Measurements from ENCODE around the gene FCMR. TPM values are rescaled to one million over a fixed set of nuclear protein-coding genes. Genes with fewer than 3 reads are reported as not detected.

The FCMR gene, protein sequence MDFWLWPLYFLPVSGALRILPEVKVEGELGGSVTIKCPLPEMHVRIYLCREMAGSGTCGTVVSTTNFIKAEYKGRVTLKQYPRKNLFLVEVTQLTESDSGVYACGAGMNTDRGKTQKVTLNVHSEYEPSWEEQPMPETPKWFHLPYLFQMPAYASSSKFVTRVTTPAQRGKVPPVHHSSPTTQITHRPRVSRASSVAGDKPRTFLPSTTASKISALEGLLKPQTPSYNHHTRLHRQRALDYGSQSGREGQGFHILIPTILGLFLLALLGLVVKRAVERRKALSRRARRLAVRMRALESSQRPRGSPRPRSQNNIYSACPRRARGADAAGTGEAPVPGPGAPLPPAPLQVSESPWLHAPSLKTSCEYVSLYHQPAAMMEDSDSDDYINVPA
- polyA plus RNA-seq (ENCODE audit: insufficient read length), result 1.5 TPM

DNA sequence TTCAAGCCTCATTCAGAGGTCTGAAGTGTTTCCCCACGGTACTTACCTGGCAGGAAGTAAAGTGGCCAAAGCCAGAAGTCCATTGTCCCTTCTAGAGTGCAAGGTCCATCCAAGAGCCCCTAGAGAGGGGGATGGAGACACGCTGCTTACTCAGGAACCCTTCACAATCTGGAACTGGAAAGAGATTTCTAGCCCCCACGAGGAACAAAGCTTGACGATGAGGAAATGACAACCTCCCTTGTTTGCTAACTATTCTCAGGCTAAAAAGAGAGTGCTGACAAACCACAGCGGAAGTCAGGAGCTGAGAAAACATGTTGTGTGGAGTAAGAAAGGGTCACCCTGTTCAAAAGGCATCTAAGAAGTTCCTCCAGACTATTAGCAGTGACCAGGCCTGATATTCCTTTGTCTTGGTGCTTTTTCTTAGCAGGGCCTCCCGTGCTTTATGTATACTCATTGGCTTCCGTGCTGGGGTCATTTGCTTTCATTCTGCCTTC, at the start of gene FCMR:
TSS of gene FCMR (minus strand) at position 170 of the 494 bp plus-strand sequence. CDS start at position 83, 87 bp downstream.
- peak; percentile 33 for DNase-seq

DNA sequence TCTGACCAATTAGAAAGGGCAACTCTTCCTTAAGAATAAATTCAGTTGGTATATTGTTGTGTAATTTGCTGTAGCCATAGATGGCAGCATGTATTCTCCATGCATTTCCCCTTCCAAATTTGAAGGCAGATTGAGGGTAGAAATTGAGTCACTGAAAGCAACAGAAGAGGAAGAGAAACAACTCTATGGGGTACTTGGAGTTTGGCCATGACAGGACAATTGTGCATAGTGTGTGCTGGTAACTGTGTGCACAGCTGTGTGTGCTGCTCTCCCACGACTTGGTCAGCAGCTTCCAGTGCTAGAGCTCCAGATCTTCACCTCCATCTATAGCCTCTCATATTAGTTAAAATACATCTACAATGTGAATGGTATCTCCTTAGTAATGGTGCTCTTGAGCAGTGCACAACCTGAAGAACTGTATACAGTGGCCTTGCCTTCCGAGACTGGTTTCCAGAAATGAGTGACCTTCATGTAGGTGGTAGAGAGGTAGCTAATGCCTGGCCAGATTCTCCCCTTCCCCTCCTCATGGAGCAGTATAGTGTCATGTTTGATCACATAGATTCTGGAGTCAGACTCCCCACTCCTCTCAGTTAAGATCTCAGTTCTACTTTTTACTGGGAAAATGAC, 49.4 kb upstream of the FCMR start:
- no peak for DNase-seq

DNA sequence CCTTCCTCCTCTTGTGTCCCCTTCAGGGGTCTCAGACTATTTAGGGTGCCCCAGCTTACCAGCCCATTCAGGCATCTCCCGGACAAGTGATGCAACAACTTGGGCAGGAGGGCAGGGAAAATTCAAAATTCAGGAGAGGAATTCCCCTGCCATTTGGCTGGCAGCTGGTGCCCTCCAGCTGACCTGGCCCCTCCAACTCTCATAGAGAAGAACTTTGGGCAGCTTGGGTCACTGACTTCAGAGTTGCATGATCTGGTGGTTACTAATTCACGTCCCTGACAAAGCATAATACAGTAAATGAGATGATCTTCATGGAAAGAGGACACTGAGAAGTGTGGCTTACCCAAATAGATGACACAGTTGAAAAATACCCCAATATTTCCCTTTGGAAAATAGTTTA, 48.7 kb upstream of the FCMR start, which contains the start of gene FCAMR:
TSS of gene FCAMR (minus strand) at position 15 of the 400 bp plus-strand sequence. CDS start 335 bp downstream, outside the sequence.
- no peak for DNase-seq

DNA sequence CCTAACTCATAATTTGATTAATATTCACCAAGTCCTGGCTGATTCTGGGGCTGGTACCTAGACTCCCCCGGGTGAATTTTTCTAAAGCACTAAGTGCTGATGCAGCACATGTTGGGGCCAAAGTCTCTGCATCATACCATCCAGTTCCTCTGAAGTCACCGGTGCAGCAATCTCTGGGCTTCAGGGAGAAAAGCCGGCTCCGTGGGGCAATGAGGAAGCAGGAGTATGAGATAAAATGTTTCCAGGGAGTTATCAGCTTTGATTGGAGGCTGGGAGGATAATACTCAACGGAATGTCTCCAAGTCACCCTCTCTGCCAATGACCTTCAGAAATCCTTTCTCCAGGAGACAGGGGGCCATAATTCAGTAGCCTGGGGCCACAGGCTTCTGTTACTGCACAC, 47.3 kb upstream of the FCMR start:
- DNase-seq, result no peak

DNA sequence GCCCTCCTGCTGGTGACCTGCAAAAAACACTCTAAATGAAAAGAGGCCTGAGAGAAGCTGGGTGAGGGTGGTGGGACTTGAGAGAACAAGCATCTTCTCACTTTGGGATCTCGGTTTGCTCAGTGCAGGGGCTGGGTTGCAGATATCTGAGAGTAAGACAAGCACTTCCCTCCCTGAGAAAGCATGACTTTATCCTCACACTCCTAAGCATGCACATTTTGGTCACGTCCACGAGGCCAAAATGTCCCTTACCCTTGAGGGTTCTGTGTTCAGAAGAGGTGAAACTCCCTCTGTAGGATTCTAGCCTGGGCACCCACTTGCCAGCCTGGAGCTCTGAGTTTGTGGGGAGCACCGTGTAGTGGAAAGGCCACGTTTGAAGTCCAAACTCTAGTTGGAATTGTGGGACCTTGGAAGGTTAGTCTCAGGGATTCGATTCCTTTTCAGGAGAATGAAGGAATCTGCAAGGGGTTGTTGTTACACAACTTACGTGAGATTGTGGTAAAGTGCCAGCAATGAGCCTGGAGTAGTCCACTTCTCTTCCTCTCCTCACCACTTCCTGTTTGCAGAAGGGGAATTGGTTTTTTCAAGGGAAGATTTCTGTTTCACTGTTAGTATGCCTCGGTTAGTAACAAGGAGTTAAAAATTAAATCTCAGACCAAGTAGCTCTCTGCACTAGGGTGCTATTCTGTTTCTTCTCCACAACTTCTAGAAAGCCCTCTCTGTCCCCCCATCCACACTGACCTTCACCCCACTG, 45.5 kb upstream of the FCMR start:
- DNase-seq, result no peak

DNA sequence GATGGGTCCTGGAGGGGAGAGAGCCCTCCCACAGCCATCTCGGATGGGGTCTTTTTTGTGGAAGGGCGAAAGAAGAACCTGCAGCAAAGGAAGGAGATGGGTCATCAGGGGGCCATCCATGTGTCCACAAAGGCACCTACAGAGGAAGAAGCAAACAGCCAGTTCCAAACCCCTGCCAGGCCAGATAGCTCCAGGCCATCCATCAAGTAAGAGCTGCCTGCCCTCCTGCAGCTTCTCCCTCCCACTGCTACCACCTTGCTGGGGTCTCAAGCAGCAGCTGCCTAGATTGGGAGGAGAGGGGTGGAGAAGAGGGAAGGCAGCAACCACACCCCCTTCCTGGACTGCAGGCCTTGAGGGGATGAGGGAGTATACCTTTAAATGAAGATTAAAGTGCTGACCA, 44.0 kb upstream of the FCMR start:
- no peak for DNase-seq

DNA sequence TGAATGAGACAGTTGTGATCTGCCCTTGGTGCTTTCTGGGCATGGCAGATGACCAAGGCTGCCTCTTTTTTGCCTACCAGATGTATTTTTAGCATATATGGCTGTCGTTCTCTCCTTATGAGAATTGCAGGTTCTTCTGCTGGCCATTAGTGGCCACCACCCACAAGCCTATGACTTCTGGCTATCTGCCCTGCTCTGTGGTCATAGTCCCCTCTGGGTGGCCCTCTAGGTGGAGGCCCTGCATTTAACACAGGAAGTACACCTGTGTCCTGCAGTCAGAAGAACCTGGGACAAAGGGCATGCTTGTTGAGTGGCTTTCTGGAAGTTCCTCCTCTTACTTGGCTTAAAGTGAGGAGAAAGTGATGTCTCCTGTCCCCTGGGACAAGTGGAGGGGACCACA, 42.0 kb upstream of the FCMR start:
- DNase-seq, result no peak

DNA sequence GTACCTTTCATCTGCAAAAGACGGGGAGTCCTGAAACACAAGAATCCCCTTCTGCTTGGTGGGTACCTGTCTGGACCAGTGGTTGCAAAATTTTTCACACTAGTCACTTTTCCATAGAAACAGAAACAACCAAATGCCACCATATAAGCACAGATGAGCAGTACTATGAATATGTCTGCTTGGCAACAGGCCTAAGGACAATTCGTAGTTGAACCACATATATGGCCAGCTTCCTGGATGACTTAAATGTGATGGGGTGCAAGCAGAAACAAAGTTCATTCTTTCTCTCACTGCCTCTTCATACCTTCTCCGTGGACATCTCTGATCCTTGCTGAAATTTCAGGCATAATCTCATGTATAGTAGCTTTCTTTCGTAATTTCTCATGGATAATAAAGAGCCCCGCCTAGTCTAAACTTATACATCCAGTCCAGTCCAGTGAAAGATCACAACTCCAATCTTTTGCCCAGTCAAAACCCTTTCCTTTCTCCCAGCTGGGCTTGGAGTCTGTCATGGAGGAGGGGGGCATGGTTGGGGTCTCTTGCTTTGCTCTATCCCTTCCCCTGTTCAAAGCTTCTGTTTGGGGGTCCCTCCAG, 41.5 kb upstream of the FCMR start:
- no peak for DNase-seq

DNA sequence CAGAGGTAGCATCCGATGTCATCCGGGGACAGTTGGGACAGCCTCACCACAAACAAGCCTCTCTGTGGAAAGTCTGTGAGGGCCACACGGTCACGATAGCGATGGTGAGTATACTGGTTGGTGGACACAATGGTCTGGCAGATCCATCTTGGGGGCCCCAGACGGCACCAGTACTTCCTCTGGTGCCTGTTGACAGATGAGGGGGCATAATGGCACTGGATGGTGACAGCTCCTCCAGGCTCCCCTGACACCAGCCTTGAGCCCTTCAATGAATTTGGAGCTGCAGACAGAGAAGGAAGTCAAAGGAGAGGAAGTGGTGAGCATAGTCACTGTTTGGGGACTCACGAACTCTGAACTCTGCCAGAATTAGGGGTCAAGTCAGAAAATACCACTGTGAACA, 40.5 kb upstream of the FCMR start:
- DNase-seq, result no peak

DNA sequence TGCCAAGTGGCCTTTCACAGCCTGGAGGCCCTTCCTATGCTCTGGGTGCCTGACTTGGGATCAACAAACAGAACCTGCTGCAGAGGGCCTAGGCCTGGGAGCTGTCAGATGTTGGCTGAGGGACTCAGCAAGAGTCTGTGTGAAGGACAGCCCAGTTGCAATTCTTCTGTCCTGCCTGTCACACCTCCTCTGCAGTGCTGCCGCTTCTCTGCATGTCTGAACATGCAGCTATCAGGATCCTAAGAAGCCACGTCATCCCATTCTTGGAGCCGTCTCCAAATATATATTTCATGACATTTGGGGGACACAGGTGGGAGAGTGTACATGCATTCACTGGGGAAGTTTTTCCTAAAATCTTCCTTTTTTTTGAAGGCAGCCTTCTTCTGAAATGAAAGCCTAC, 39.9 kb upstream of the FCMR start:
- no peak for DNase-seq

DNA sequence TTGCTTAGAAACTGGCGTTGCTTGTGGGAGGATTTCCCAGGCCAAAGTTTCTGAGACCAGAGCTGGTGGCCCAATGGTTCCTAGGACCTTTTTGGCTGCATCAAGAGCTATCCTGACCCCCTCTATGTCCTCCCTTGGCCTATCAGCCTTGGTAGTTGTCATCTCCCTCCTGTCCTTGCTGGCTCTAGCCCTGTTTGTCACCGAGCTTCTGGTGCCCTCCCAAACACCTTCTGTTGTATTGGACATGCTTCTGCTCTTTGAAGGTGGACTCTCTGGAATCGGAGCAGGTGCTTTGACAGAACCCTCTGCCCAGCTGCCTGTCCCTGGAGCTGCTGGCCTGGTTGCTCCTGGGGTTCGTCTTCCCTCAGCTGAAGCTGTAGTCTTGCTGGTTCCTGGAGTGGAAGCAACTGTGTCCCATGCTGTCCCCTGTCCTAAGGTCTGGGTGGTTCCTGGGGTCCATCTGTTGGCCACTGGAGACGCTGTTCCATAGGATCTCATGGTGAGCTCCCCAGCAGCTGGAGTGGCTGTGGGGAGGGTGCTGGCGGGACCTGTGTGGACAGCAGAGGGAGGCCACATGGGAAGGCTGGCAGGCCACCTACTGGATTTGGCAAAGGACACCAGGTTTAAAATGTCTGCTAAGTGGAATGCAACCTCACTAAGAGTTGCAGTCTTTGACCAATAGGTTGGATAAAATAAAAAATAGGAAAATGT, 39.1 kb upstream of the FCMR start:
- no peak for DNase-seq

DNA sequence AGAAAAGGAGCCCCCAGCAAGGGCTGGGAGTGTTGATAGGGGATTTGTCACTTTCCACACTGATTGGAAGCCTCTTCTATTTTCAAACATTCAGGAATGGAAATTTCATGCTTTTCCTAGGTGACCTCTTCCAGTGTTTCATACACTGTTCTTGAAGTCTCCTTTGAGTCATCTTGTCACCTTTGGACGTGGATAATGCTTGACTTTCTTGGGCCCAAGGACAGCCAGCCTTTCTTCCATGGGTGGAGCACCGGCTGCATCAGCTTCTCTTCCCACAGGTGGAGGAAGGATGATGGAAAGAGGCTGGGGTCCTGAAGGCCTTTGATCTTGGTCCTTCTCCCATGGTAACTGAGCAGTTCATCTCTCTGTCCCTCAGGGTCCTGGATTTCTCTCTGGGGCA, 36.4 kb upstream of the FCMR start:
- no peak for DNase-seq

DNA sequence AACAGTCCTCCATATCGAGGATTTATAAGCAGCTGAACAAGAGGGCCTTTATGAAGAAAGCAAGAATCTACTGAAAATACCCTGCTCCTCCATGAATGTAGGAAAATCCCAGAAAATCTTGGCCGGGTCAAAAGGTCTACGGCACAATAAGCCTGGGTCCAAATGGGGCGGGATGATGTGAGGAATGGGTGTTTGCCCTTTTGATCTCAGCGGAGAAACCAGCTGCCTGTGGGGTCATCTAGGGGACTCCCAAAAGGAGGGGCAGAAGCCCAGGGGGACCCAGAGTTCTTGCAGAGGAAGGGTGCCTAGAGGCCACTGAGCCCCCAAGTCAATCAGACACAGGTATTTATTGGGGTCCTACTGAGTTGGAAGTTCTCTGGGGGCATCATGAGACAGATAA, 35.9 kb upstream of the FCMR start:
- DNase-seq, result no peak

DNA sequence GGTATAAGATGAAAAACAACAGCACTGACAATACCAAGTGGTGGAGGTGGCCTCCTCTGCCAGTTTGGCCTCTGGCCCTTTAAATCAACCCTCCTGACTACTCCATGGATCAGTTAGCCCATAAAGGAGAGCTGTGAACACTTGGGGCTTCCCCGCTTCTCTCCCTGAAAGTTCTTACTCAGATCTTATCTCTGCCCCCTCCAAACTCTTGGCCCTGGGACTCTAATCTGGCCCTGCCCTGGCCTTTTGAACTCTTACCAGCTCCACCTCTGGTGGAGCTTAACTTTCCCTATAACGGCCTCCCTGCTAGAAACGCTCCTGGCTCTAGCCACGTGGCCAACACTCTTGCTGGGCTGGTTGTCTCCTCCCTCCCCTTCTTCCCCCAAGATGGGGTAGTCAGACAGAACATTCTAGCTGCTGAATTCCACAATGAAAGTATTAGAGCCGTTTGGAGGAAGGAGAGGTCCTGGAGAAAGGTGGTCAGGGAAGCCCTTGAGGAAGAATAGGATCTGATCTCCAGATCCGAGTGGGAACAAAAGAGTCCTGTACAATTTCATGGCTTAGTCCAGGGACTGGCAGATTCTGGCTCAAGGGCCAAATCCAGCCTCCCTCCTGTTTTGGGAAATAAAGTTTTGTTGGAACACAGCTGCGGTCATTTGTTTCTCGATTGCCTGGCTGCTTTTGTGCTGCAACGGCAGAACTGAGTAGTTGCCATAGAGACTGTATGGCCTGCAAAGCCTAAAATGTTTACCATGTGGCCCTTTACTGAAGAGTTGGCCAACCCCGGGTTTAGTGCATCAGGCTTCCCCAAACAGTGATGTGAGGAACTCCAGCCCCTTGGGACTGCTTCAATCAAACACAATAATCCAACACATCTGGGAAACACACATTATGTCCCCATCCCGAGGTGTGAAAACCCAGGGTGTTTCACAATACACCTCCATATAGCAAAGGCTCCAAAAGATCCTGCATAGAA, 34.0 kb upstream of the FCMR start:
- no peak for DNase-seq

DNA sequence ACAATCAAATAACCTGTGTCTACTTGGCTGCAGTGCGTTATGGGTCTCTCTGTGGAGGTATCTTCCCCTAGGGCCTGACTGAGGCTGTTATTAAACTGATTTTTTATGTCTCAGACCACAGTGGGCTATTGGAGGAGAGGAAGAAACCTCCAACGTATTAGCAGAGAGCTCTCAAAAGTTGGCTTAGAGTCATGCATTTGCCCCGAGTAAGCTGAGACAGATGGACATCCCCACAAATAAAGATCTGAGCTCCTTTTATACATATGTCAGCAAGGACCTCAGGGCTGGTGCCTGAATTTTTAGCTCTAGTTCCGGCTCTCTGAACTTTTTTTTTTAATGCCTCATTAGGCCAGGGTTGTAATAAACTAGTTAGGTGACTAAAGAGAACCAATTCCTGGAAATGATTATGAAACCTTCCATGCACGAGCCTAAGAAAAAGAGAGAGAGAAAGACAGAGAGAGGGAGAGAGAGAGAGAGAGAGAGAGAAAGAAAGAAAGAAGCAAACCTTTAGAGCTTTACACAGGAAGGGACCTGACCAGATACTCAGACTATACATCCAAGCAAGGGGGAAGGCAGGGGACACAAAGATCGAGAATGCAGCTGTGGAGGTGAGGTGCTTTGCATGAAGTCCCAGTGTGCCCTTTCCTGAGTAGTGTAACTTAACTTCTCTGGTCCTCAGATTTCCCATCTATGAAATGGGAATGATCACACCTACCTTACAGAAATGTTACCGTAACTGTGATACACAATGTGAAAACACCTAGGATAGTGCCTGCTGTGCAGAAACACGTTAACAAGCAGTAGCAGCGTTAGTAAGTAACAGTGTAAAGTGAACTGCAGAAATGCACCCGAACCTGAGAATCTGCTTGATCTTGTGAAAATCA, 33.0 kb upstream of the FCMR start:
- DNase-seq, result no peak

DNA sequence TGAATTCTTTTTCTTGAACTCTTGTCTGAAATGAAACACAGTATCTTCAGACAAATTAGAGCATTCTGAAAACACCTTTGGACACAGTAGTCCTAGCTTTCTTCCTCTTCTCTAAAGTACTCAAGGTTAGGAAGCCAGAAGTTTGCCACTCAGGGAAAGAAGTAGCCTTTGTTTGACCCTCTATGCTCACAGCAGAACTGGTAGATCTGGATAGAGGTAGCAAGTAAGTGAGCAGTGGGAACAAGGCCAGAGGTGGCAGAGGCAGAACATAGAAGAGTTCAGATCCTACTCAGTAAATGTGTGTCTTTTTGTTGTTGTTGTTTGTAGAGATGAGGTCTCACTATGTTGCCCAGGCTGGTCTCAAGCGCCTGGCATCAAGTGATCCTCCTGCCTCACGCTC, 31.9 kb upstream of the FCMR start:
- DNase-seq, result no peak

DNA sequence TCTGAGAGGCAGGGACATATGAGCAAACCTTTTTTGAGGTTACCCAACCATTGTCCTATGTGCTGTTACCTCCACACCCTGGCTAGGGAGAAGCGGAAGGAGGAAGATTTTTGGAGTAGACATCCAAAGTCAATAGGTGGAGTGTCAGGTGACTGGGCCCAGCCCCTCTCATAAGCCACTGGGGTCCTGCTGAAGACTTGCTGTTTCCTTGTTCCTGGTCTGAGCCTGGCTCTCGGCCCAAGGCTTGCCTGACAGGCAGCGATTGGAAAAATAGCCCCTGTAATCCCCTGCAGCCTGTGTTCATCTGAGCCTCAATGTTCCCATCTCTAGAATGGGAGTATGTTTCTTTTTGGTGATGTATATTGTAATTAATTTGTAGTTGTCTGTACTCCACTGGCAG, 31.4 kb upstream of the FCMR start:
- DNase-seq, result no peak

DNA sequence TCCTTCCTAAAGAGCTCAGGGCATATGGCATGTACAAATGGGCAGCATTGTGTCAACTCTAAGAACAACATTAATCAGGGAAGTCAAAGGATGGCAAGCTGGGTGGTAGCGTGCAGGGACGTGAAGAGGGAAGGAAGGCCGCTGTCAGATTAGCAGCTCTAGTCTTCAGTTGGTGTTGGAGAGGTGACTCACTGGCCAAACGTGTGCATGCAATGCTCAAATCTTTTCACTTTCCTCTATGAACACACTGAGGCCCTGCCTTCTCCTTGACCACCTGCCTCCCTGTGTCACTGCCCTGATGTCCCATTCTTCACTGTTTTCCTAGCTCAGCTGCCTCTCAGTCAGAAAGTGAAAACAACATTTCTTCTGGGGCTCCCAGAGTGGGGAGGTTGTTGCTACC, 30.4 kb upstream of the FCMR start:
- DNase-seq, result no peak

DNA sequence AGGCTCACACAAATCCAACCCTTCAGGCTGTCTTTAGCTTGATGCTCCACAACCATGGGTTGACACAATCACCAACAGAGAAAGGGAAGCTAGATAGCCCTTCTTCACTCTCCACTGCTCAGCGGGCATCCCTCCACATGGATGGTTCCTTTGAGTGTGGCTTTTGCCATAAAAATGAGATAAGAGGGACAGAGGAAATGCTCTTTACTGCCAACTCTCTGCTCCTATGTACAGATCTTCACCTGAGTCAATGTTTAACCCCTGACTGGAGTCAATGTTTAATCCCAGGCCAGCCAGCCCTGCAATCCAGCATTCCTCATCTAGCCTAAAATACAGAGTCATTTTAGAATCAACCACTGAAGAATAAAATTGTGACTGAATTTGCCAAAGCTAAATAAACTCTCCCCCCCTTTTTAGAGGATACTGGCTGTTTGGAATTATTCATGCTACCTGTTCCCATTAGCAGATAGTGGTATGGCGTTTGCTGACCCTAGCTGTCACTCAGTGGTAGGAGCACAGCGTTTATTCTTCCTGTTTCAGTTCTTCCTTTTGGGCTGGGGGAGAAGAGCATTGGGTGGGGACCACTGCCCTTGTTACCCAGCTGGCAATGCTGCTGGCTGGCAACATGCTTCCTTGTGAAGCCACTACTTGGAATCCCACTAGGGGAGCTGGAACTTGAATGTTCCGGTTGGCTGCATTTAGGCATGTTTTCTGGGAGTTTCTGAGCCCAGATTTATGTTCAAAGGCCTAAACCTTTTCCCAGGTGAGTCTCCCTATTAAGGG, 29.8 kb upstream of the FCMR start:
- DNase-seq, result no peak

All from hindlimb muscle (tissue), 1 donor.